K562 (cell line): ENCODE measurements around the gene TM7SF2. TPM values are rescaled to one million over a fixed set of nuclear protein-coding genes. Genes with fewer than 3 reads are reported as not detected.

Experiments
- BRD4 ChIP-seq: fragments of 200-600 bp; sonication (generic); IDR thresholded peaks from 2 replicates; pipeline ENCODE4 v1.6.1; 2017; ENCODE audit warnings: inconsistent platforms
- CCNT2 ChIP-seq: IDR thresholded peaks from 2 replicates; pipeline ENCODE4 v1.6.1; 2011; ENCODE audit warnings: borderline replicate concordance, low read depth, mild to moderate bottlenecking, moderate library complexity, mixed read lengths, low read length; ENCODE audit not compliant: insufficient read length; ENCODE audit errors: extremely low read depth
- CREM ChIP-seq: IDR thresholded peaks from 2 replicates; pipeline ENCODE4 v1.6.1; 2014; ENCODE audit warnings: antibody characterized with exemption, low read depth
- ELF2 ChIP-seq: fragments of 250-450 bp; sonication (Bioruptor Pico); IDR thresholded peaks from 2 replicates; pipeline ENCODE4 v1.5.0; 2021; ENCODE audit warnings: mild to moderate bottlenecking
- ELF4 ChIP-seq: fragments of 450-650 bp; formaldehyde crosslinking; IDR thresholded peaks from 2 replicates; pipeline ENCODE4 v1.4.0; 2022; ENCODE audit warnings: missing genetic modification characterization
- GATAD2B ChIP-seq: fragments of 450-650 bp; IDR thresholded peaks from 2 replicates; pipeline ENCODE4 v1.6.1; 2017; ENCODE audit warnings: mild to moderate bottlenecking, borderline replicate concordance
- HDAC2 ChIP-seq: fragments of 450-650 bp; IDR thresholded peaks from 2 replicates; pipeline ENCODE4 v1.6.1; 2016; ENCODE audit warnings: mild to moderate bottlenecking
- HNRNPUL1 ChIP-seq: fragments of 200-400 bp; formaldehyde crosslinking; IDR thresholded peaks from 2 replicates; pipeline ENCODE4 v1.6.1; 2017; ENCODE audit warnings: low read length
- NELFE ChIP-seq: IDR thresholded peaks from 2 replicates; pipeline ENCODE4 v1.6.1; 2011; ENCODE audit warnings: mild to moderate bottlenecking; ENCODE audit not compliant: insufficient read depth, insufficient read length
- NRF1 ChIP-seq, 2 experiments: fragments of 450-650 bp; IDR thresholded peaks in 1 of 2; conservative IDR thresholded peaks in 1 of 2; 2 replicates each; pipeline ENCODE4 v1.6.1; 2014; ENCODE audit warnings: mild to moderate bottlenecking in 2 of 2
- POLR2AphosphoS5 ChIP-seq: IDR thresholded peaks from 2 replicates; pipeline ENCODE4 v1.6.1; 2011; ENCODE audit warnings: mild to moderate bottlenecking, low read depth, low read length, moderate library complexity; ENCODE audit not compliant: control insufficient read depth, insufficient read depth
- POLR2B ChIP-seq: fragments of 450-650 bp; IDR thresholded peaks from 2 replicates; pipeline ENCODE4 v1.6.1; 2018; ENCODE audit warnings: low read depth; ENCODE audit not compliant: partially characterized antibody
- PPARD ChIP-seq: fragments of 250-450 bp; sonication (Bioruptor Pico); IDR thresholded peaks from 2 replicates; pipeline ENCODE4 v1.8.0; 2022; ENCODE audit warnings: inconsistent platforms, mild to moderate bottlenecking, moderate library complexity
- SMARCB1 ChIP-seq: IDR thresholded peaks from 2 replicates; pipeline ENCODE4 v1.6.1; 2011; ENCODE audit warnings: improper control_type of control experiment, low read depth; ENCODE audit not compliant: insufficient read length
- SREBF2 ChIP-seq: sonication (generic); formaldehyde crosslinking; IDR thresholded peaks from 2 replicates; pipeline ENCODE4 v1.4.0; 2020; ENCODE audit warnings: mild to moderate bottlenecking, missing genetic modification reagents
- STAT5A ChIP-seq: IDR thresholded peaks from 2 replicates; pipeline ENCODE4 v1.6.1; 2012; ENCODE audit warnings: low read length, inconsistent platforms, borderline replicate concordance
- TSC22D4 ChIP-seq: fragments of 450-650 bp; IDR thresholded peaks from 2 replicates; pipeline ENCODE4 v1.6.1; 2016; ENCODE audit warnings: missing genetic modification characterization, missing biosample characterization, control low read depth
- WHSC1 ChIP-seq: IDR thresholded peaks from one replicate; pipeline ENCODE4 v1.6.1; 2012; ENCODE audit warnings: low read length, control low read depth, inconsistent platforms
- XRCC3 ChIP-seq: fragments of 450-650 bp; IDR thresholded peaks from 2 replicates; pipeline ENCODE4 v1.6.1; 2017; ENCODE audit warnings: mild to moderate bottlenecking, moderate library complexity
- ZEB2 ChIP-seq: fragments of 450-650 bp; IDR thresholded peaks from 2 replicates; pipeline ENCODE4 v1.6.1; 2016
- ZKSCAN3 ChIP-seq: fragments of 250-450 bp; sonication (Bioruptor Pico); IDR thresholded peaks from 2 replicates; pipeline ENCODE4 v1.4.0; 2020
- ZNF217 ChIP-seq: sonication (generic); formaldehyde crosslinking; IDR thresholded peaks from 2 replicates; pipeline ENCODE4 v1.8.0; 2022; ENCODE audit warnings: mild to moderate bottlenecking, missing genetic modification reagents
- ZNF436 ChIP-seq: fragments of 250-450, 450-650 bp; sonication (Bioruptor Pico); formaldehyde crosslinking; IDR thresholded peaks from 2 replicates; pipeline ENCODE4 v1.7.0; 2020; ENCODE audit warnings: mild to moderate bottlenecking
- polyA plus RNA-seq, 8 experiments: library from polyadenylated mRNA; depleted of rRNA in 4 of 8; stranded (reverse) in 5 of 8; unstranded in 3 of 8; fragments of >200 nt; fragmentation: Nextera tagmentation in 2 of 8; fragmentation: Illumina TruSeq in 1 of 8; extraction: Ambion mirVana in 2 of 8; extraction: Trizol in 1 of 8; gene quantifications; 2 replicates each; pipeline versions ENCODE4 v1.2.1 to v1.2.3, GENCODE V29; 2011 to 2014; ENCODE audit warnings: inconsistent platforms in 1 of 8, missing spikeins in 1 of 8
- total RNA-seq, 7 experiments: library from RNA; depleted of rRNA in 6 of 7; stranded (reverse); fragments of >200 nt in 6 of 7; fragmentation: Illumina TruSeq in 2 of 7; extraction: Trizol in 2 of 7; gene quantifications; 2 replicates each; pipeline versions ENCODE4 v1.2.1 to v1.2.3, GENCODE V29; 2011 to 2021; ENCODE audit warnings: low replicate concordance in 1 of 7
- TF ChIP-seq, protein P1 (sequence below): fragments of 450-650 bp; IDR thresholded peaks from 2 replicates; pipeline ENCODE4 v1.6.1; 2017; ENCODE audit warnings: antibody characterized with exemption, mild to moderate bottlenecking
- TF ChIP-seq, protein P2 (sequence below): sonication (generic); formaldehyde crosslinking; IDR thresholded peaks from 2 replicates; pipeline ENCODE4 v1.9.0; 2022; ENCODE audit warnings: mild to moderate bottlenecking, missing genetic modification reagents
- TF ChIP-seq, protein P3 (sequence below): fragments of 450-650 bp; conservative IDR thresholded peaks from 2 replicates; pipeline ENCODE4 v1.6.1; 2016; ENCODE audit warnings: missing genetic modification characterization, low read depth, mild to moderate bottlenecking, missing compliant biosample characterization, moderate library complexity

The TM7SF2 gene
- total and polyA plus RNA-seq, 9 of the 15 experiments (the other 6 are each of a cell fraction or from before 2014, with no cell fraction given) = 1.2 to 22.0 (median 14.3) TPM

DNA sequence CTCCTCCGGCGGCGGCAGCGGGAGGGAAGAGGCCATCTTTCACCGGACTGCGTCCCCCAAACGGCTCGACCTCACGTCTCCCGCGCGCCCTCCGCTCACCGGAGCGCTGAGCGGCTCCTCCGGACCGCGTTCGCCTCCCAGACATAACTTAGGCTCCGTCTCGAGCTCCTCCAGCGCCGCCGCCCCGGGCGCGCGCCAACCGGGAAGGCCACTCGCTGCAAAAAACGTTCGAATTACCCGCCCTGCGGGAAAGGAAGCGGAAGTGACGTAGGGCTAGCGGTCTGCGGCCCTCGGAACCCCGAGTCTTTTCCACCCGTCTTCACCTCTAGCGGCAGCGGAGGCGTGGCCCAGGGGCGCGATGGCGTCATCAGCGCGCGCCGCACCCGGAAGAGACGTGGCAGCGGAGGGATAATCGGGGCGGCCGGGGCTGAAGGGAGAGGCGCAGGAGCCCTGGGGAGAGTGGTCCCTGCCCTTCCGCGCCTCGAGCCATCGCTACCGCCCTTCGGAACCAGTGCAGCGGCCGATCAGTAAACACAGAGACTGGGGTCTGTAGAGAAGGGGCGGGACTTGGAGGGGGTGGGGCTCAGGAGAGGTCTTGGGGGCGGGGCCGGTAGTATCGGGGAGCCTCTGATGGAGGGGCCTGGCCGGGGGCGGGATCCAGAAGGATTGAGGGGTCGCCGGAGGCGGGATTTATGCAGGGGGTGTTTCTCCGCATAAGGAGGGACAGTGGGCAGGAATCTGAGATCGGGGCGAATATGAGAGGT, 27.7 kb upstream of the TM7SF2 start, which contains the start of the genes CDCA5 and ZFPL1 (continued):
- TF ChIP-seq, protein P1, sequence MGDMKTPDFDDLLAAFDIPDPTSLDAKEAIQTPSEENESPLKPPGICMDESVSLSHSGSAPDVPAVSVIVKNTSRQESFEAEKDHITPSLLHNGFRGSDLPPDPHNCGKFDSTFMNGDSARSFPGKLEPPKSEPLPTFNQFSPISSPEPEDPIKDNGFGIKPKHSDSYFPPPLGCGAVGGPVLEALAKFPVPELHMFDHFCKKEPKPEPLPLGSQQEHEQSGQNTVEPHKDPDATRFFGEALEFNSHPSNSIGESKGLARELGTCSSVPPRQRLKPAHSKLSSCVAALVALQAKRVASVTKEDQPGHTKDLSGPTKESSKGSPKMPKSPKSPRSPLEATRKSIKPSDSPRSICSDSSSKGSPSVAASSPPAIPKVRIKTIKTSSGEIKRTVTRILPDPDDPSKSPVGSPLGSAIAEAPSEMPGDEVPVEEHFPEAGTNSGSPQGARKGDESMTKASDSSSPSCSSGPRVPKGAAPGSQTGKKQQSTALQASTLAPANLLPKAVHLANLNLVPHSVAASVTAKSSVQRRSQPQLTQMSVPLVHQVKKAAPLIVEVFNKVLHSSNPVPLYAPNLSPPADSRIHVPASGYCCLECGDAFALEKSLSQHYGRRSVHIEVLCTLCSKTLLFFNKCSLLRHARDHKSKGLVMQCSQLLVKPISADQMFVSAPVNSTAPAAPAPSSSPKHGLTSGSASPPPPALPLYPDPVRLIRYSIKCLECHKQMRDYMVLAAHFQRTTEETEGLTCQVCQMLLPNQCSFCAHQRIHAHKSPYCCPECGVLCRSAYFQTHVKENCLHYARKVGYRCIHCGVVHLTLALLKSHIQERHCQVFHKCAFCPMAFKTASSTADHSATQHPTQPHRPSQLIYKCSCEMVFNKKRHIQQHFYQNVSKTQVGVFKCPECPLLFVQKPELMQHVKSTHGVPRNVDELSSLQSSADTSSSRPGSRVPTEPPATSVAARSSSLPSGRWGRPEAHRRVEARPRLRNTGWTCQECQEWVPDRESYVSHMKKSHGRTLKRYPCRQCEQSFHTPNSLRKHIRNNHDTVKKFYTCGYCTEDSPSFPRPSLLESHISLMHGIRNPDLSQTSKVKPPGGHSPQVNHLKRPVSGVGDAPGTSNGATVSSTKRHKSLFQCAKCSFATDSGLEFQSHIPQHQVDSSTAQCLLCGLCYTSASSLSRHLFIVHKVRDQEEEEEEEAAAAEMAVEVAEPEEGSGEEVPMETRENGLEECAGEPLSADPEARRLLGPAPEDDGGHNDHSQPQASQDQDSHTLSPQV = no peak
- TF ChIP-seq SREBF2 (CRISPR knock-in tag) (peak; percentile 66; the same call in 1 of the 2 replicates), NRF1 (conservative IDR thresholded peaks at IDR 0.05 in 1 of 2, IDR thresholded peaks at IDR 0.05 in 1 of 2) (peak; percentile 46 to 55), ELF2 (CRISPR knock-in tag) (peak; percentile 99), NELFE (no peak), XRCC3 (no peak), BRD4 (no peak), SMARCB1 (no peak), ZNF217 (CRISPR knock-in tag) (no peak), ZEB2 (no peak), WHSC1 (no peak), CCNT2 (peak; percentile 76), CREM (peak; percentile 100), ZKSCAN3 (CRISPR knock-in tag) (no peak), HNRNPUL1 (no peak), HDAC2 (peak; percentile 83; the same call in 1 of the 2 replicates), STAT5A (no peak), POLR2B (peak; percentile 82), ELF4 (peak; percentile 96), TSC22D4 (tag) (no peak), ZNF436 (CRISPR knock-in tag) (no peak), GATAD2B (no peak; the same call in 1 of the 2 replicates), PPARD (CRISPR knock-in tag) (no peak), POLR2AphosphoS5 (peak; percentile 67; the same call in 1 of the 2 replicates)
- TF ChIP-seq, protein P2, sequence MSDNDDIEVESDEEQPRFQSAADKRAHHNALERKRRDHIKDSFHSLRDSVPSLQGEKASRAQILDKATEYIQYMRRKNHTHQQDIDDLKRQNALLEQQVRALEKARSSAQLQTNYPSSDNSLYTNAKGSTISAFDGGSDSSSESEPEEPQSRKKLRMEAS = peak; percentile 80
- TF ChIP-seq, protein P3, sequence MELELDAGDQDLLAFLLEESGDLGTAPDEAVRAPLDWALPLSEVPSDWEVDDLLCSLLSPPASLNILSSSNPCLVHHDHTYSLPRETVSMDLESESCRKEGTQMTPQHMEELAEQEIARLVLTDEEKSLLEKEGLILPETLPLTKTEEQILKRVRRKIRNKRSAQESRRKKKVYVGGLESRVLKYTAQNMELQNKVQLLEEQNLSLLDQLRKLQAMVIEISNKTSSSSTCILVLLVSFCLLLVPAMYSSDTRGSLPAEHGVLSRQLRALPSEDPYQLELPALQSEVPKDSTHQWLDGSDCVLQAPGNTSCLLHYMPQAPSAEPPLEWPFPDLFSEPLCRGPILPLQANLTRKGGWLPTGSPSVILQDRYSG (tag) = no peak
